Stomach (tissue), 4 donors: ENCODE results near the gene RPS15A.

Source experiments
- POLR2A ChIP-seq, 4 donors: fragments of 450-650 bp; IDR thresholded peaks; one replicate each; pipeline ENCODE4 v1.6.1; 2016; ENCODE audit warnings: antibody characterized with exemption in 4 of 4, control low read depth in 2 of 4, mild to moderate bottlenecking in 1 of 4, moderate library complexity in 1 of 4
- TF ChIP-seq, protein P1 (sequence below), 7 experiments: fragments of 450-650 bp in 4 of 7; fragments of 200-600 bp in 3 of 7; sonication (generic) in 3 of 7; IDR thresholded peaks; one replicate each; pipeline ENCODE4 v1.5.1; 2016 to 2019; ENCODE audit warnings: antibody characterized with exemption in 7 of 7, control low read depth in 2 of 7, mild to moderate bottlenecking in 1 of 7

DNA sequence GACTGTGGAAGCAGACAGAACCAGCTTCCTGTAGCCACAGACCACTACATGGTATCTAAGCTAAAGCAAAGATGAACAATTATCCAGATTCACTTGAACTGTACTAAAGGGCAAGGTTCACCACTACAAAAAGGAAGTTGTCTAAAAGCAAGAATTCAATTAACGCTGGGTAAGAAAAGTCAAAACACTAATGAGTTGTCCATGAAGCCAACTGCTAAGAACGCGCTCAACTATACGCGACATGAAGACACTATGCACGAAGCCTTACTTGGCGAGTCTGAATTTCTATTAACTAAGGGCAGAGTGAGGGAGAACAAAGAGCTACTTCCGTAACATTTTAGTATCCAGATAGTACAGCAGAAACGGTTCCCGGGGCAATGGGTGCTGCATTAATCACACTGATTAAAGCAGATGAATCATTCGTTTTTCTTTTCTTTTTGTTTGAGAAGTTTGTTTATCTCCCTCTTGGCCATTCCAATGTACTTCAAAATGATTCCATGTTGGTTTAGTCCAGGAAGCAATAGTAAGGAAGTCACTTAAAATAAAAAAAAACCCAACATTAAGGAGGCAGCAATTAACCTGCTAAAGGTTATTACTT lies 2.8 kb upstream of the RPS15A start:
- TF ChIP-seq, protein P1, sequence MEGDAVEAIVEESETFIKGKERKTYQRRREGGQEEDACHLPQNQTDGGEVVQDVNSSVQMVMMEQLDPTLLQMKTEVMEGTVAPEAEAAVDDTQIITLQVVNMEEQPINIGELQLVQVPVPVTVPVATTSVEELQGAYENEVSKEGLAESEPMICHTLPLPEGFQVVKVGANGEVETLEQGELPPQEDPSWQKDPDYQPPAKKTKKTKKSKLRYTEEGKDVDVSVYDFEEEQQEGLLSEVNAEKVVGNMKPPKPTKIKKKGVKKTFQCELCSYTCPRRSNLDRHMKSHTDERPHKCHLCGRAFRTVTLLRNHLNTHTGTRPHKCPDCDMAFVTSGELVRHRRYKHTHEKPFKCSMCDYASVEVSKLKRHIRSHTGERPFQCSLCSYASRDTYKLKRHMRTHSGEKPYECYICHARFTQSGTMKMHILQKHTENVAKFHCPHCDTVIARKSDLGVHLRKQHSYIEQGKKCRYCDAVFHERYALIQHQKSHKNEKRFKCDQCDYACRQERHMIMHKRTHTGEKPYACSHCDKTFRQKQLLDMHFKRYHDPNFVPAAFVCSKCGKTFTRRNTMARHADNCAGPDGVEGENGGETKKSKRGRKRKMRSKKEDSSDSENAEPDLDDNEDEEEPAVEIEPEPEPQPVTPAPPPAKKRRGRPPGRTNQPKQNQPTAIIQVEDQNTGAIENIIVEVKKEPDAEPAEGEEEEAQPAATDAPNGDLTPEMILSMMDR (IDR thresholded peaks at IDR 0.05): no peak
- no peak for TF ChIP-seq POLR2A (IDR thresholded peaks at IDR 0.05)
